GM20431 (cell line): ENCODE measurements around the gene LYSMD4.

ENCODE experiments used
- in situ Hi-C: fragments of 300-500 bp; cut with MseI, MboI; formaldehyde crosslinking; loops from one replicate; pipeline ENCODE4 v1.15.0; 2020; ENCODE audit warnings: low sequenced_read_pairs; ENCODE audit not compliant: unreplicated experiment

LYSMD4 gene

DNA sequence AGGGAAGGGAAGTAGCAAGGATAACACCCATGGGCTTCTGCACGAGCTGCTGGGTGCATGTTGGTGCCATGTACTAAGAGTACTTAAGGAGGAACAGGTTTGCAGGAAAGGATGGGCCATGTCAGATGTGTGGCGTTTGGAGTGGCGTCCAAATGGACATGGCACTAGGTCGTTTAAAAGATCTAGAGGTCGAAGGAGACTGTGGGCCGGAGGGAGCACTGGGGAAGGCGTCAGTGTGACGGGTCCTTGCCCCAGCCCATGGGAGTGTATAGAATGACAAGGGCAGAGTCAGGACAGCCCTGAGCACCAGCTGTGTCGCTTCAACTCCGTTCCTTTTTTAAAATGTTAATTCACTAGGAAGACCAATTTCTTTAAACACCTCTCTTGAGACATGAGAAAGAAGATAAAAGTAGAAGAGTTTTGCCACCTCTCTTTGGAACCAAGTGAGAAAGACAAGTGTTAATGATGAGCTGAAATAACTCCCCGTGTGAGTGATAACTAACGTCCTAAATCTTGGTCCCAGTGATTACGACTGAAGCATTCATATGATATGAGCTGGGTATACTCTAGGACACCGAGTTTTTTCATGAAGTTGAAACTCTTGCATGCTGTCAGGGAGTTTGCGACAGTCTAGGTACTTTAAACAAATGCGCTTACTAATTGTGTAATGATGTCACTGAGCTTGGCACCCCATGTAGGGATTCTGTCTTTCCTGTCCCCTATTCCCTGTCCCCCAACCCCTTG lies 23.8 kb downstream of the LYSMD4 start:
- in situ Hi-C loops = no loop called here

DNA sequence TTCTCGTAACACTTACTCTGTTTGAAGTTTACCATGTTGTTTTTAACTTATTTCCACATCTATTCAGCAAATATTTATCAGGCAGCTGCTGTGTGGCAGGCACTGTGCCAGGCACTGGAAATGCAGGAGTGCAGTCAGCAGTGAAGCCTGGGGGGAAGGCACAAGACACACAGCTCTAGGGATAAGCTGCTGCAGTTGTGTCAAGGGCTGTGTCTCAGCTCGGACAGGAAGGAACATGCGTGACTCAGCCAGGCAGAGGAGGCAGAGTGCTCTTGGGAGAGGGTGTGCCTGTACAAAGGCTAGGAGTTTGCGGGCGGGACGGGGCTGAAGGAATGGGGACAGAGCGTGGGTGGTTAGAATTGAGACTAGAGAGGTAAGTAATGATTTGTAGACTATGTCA lies 24.7 kb downstream of the LYSMD4 start:
- in situ Hi-C loops = no loop called here

DNA sequence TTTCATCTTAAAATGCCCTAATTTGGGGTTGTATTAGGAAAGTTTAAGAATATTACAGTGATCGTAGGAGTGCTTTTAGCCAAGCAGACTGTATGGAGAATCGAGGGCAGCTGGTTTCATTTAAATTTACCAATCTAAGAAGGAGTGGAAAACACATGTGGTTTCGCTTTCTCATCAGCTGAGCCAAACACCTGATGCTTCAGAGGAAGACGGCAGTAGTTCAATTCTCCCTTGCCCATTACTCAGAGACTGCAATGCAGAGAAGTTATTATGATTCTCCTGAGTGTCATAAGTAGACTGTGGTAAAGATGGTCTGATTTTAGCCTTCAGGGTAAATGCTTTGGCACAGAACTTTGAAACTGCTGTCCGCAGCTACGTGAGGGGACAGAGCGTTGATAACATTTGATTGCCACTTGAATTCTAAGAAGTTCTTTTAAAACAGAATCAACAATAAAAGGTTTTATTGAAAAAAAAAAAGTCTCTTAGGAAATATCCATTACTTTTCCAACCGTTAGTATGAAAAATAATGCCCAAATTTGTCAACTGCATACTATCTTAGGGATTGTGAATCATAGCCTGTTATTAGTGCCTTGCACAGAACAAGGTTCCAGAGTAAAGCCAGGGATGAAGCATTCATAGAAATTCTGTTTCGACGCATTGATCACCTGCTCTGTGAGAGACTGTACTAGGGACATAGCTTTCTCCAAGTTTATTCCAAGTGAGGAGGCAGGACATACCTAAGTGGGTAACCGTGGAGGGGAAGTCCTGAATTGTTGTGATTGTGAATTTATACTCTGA lies 25.6 kb downstream of the LYSMD4 start:
- in situ Hi-C loops = no loop called here

- in situ Hi-C loops = no loop called here
Measured at GRCh38 chr15:99706557-99707303, 26.5 kb downstream of the LYSMD4 start.

DNA sequence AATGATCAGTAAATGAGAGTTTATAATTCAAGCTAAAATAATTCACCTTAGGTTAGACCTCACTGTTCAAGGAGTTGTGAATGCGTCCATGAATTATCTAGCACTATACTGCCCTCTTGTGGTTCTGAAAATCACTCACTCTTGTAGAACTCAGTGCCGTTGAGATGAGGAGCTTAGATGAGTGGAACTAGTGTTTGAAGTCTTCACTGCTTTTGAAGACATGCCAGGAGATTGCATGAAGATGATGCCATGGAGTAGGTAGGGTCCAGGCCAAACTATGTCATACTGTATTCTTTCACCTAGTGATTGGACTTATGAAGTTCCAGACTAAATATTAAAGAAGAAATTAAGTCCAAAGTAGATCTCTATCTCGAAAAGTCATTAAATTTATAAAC lies 28.8 kb downstream of the LYSMD4 start:
- in situ Hi-C loops = no loop called here

DNA sequence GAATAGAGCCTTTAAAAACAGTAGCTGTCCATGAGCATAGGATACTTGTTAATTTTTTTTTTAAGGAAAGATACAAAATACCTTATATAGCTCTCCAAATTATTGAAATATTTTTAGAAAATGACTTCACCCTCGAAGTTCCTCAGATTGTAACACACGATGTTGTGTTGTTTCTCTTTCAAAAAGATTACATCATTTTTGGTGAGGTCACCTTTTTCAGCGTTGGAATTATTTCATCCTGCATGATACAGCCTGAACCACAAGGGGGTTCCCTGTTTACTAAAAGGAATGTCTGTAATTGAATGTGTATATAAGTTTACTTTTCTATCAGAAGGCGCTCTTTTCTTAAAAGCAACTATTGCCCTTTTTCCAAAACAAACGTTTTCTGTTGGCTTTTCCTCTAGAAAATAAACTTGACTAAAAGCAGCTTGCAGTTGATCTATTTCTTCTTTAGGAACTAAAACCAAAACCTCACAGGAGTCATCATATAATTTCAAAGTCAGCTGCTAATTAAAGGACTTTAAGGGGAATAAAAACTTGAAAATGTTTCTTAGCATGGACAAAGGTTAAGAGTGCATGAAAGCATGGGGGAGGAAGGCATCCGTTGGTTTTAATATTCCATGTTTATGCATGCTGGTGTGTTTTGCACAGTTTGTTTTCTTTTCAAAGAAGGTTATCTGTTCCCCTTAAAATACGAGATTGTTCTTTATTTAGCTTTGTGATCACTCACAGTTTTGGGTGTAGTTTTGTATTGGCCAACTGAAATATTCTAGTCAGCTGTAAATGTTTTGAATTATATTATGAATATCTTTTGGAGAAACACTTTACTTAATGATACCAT lies 29.4 kb downstream of the LYSMD4 start:
- in situ Hi-C loops = no loop called here

DNA sequence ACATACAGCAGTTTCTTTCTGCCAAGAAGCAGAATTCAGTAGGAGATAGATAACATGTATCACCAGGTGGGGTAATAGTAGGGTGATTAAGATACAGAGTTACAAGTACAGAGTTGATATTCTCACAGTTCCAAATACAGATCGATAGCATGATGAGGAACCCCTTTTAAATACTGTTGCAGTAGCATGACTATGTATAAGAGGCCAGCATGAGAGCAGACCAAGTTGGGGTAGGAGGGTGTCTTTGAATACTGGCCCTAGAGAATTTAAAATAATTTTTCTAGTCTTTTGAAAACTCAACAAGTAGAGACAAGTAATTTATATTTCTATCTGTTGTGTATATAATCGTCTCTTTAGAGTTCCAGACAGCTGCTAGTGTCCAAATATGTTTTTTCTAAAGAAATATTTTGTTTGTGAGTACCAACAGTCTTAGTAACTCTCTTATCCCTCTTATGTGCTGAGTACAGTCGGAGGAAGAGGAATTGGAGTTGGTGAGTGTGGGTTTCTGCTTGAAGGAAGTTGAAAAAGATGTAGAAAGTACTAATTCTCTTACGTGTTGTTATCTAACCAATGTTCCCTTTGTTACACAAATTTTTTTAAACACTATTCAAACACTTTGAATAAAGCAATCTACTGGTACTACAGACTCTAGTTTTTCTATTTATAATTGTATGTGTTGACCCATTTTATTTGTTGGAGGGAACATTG lies 30.2 kb downstream of the LYSMD4 start:
- in situ Hi-C loops = no loop called here

DNA sequence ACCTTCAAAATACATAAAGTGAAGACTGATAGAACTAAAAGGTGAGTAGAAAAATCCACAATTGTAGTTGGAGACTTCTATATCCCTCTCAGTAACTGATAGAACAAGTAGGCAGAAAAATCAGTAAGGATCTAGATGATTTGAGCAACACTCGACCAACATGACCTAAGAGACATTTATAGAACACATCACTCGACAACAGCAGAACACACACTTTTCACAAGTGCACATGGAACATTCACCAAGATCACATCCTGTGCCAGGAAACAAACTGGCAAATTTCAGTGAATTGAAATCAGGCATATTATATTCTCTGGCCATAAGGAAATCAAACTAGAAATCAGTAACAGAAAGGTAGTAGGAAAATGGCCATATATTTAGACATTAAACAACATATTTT lies 37.1 kb downstream of the LYSMD4 start:
- in situ Hi-C loops = no loop called here

- in situ Hi-C loops = no loop called here
Measured at GRCh38 chr15:99692825-99693224, 40.4 kb downstream of the LYSMD4 start.

DNA sequence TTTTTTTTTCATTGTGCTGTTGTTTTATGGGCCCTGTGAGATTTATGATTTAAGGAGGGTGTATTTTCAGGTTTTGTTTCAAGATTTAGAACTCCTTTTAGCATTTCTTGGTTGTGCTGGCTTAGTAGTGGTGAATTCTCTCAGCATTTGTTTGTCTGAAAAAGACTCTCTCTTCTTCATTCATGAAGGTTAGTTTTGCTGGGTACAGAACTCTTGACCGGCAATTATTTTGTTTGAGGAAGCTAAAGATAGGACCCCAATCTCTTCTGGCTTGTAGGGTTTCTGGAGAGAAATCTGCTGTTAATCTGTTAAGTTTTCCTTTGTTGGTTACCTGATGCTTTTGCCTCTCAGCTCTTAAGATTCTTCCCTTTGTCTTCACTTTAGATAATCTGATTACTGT lies 46.9 kb downstream of the LYSMD4 start:
- in situ Hi-C loops = no loop called here

DNA sequence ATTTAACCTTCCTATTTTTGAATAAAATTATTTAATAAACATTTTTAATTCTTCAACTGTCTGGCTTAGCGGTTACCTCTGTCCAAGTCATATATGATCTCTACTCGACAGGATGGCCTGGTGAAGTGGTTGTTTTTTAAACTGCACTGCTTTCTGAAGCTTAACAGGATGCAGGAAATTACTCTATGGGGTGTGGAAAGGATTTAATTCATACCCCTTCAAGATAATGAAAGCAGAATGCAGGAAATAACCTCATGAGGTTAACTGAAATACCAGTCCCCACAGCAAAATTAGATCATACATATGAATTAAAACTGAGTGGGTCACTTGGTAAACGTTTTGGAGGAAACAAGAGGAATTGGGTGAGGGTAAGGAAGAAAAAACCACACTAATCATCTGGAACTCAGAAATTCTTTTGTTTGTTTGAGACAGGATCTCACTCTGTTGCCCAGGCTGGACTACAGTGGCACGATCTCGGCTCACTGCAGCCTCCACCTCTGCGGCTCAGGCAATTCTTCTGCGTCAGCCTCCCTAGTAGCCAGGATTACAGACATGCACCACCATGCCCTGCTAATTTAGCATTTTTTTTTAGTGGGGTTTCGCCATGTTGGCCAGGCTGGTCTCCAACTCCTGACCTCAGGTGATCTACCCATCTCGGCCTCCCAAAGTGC lies 50.1 kb downstream of the LYSMD4 start:
- in situ Hi-C loops = no loop called here

DNA sequence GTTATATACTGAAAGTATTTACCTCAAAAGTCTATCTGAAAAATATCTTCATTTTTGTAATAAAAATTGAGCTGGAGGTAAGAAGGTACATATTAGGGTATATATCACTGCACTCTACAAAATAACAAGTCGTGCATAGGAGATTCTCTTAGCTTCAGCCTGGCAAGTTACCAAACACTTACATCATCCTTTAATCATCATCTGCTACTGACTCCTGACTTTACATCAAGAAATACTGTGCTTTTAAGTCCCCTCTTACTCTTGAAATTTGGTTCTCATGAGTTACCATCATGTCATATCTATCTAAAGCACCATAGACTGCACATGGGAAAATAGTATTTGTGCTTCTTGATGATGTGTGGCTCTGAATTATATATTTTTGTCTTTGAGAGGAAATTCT lies 50.8 kb downstream of the LYSMD4 start:
- in situ Hi-C loops = no loop called here

DNA sequence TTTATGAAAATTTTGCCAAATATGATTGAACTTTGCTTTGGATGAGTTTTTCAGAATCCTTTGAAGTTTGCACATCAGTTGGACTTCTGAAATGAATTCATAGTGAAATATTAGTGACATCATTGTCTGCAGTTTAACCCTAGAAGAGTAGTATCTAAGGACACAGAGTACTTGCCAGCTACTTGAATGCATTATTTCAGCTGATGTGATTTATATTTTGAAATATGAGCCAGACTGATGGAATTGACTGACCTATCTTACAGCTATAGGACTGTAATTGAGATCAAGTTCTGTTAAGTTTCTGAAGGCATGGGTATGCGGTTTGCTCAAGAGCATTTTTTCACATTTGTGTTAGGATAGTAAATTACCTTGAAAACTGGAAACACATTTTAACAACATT lies 51.2 kb downstream of the LYSMD4 start:
- in situ Hi-C loops = no loop called here

DNA sequence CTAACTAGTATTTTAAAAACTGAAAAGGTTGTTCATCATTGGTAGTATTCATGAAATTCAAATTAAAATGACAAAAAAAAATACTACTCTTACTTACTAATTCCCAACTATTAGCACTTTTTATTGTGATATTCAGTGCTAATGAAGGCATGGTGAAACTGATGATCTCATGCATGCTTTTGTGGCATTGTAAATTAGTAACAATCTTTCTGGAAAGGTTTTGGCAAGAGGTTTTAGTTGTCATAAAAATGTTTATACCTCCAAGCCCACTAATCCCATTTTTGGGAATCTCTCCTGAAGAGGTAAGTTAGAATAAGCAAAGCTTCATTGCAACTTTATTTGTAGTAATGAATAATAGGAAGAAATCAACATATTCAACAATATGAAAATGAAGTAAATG lies 53.0 kb downstream of the LYSMD4 start:
- in situ Hi-C loops = no loop called here

DNA sequence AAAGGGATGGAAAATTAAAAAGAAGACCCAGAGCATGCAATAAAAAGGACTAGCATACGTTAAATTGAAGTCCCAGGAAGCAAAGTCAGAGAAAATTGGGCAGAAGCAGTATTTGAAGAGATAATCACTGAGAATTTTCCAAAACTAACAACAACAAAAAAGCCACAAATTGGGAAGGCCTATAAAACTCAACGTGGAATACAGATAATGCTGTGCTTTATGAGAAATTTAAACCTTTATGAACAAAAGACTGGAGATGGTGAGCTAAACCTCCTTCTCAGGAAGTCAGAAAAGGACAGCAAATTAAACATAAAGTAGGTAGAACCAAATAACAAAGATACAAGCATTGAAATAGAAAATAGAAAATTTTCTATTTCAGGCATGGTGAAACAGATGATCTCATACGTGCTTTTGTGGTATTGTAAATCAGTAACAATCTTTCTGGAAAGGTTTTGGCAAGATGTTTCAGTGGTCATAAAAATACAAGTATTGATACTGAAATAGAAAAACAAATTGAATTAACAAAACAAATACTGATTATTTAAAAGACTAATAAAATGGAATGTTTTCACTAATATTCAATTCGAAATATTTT lies 55.6 kb downstream of the LYSMD4 start:
- in situ Hi-C loops = no loop called here
